ENCODE measurements around the gene INPP5A.
"Not testable (repeated sequence)": the region's sequence is repeated elsewhere in the genome, so short reads cannot be mapped to it uniquely, and the experiment has no call there.

DNA sequence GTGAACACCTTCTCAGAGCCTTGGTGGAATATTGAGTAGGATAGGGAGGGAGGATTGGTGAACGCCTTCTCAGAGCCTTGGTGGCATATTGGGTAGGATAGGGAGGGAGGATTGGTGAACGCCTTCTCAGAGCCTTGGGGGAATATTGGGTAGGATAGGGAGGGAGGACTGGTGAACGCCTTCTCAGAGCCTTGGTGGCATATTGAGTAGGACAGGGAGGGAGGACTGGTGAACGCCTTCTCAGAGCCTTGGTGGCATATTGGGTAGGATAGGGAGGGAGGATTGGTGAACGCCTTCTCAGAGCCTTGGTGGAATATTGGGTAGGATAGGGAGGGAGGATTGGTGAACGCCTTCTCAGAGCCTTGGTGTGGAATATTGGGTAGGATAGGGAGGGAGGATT, 15.0 kb downstream of the INPP5A start:
- TF ChIP-seq, protein P1, sequence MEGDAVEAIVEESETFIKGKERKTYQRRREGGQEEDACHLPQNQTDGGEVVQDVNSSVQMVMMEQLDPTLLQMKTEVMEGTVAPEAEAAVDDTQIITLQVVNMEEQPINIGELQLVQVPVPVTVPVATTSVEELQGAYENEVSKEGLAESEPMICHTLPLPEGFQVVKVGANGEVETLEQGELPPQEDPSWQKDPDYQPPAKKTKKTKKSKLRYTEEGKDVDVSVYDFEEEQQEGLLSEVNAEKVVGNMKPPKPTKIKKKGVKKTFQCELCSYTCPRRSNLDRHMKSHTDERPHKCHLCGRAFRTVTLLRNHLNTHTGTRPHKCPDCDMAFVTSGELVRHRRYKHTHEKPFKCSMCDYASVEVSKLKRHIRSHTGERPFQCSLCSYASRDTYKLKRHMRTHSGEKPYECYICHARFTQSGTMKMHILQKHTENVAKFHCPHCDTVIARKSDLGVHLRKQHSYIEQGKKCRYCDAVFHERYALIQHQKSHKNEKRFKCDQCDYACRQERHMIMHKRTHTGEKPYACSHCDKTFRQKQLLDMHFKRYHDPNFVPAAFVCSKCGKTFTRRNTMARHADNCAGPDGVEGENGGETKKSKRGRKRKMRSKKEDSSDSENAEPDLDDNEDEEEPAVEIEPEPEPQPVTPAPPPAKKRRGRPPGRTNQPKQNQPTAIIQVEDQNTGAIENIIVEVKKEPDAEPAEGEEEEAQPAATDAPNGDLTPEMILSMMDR (IDR thresholded peaks at IDR 0.05) = not testable (repeated sequence)
- TF ChIP-seq EZH2 (IDR thresholded peaks at IDR 0.05; ENCODE audit: borderline replicate concordance, insufficient read depth, low read depth, low read length, poor library complexity, severe bottlenecking) = not testable (repeated sequence)
